ENCODE measurements around the gene TNFRSF18. TPM values are rescaled to one million over a fixed set of nuclear protein-coding genes. Genes with fewer than 3 reads are reported as not detected.

TNFRSF18 gene
- total and polyA plus RNA-seq, 2 donors (not counting 3 experiments of a cell fraction or from before 2014, with no cell fraction given): not detected

GRCh38 chr1:1213345-1214265 is 7.2 kb upstream of the TNFRSF18 start, which contains the start of gene TNFRSF4:
Gene TNFRSF4, minus strand, starts transcription at chr1:1214153. Its CDS starts 26 bp downstream, at chr1:1214127.
- no peak for DNase-seq (ENCODE audit: low read depth, low spot score)
- no peaks in the 10 kb centered on the region for H3K27me3 ChIP-seq (ENCODE audit: control insufficient read depth in 2 of 2, insufficient read depth in 2 of 2, low read length in 2 of 2)
- no peaks in the 10 kb centered on the region for H3K79me2 ChIP-seq (ENCODE audit: control insufficient read depth, insufficient read depth, low read length)
- peaks cover 2 to 9% of the 10 kb centered on the region in 2 experiments for H3K36me3 ChIP-seq (ENCODE audit: control insufficient read depth in 2 of 2, extremely low read depth in 1 of 2, insufficient read depth in 2 of 2, low read length in 2 of 2)
- no peak for TF ChIP-seq EZH2 (IDR thresholded peaks at IDR 0.05; ENCODE audit: borderline replicate concordance, low read depth, low read length, severe bottlenecking)
- no peak for TF ChIP-seq MAX (IDR thresholded peaks at IDR 0.05; ENCODE audit: insufficient read depth, insufficient read length)
- TF ChIP-seq JUN (IDR thresholded peaks at IDR 0.05; ENCODE audit: borderline replicate concordance, insufficient read depth, insufficient read length, low read depth): no peak
- no peak for TF ChIP-seq FOS (IDR thresholded peaks at IDR 0.05; ENCODE audit: borderline replicate concordance, insufficient read depth, low read length)
- no peak for TF ChIP-seq GATA2 (IDR thresholded peaks at IDR 0.05; ENCODE audit: insufficient read depth, insufficient read length, low read depth, low read length)
- TF ChIP-seq CTCF (IDR thresholded peaks at IDR 0.05; ENCODE audit: extremely low read depth in 1 of 2, insufficient read depth in 1 of 2, low read depth in 1 of 2, low read length in 2 of 2): no peak
- TF ChIP-seq POLR2A (IDR thresholded peaks at IDR 0.05; ENCODE audit: low read depth, low read length): no peak
- TF ChIP-seq POLR2AphosphoS5 (IDR thresholded peaks at IDR 0.05; ENCODE audit: insufficient read depth, low read depth, low read length): no peak
- no peak for TF ChIP-seq MYC (IDR thresholded peaks at IDR 0.05; ENCODE audit: low read depth, low read length)
- no peak within 1 kb of the TSS for H2AFZ ChIP-seq (ENCODE audit: low read depth, low read length)
- H3K9ac ChIP-seq (replicated peaks; ENCODE audit: extremely low read depth, insufficient read depth, low read length): no peak within 1 kb of the TSS
- H3K4me3 ChIP-seq (replicated peaks in 1 of 3; ENCODE audit: insufficient read depth in 1 of 3, low read depth in 1 of 3, low read length in 3 of 3): no peak within 1 kb of the TSS
- H3K9me3 ChIP-seq (replicated peaks; ENCODE audit: control insufficient read depth, insufficient read depth, low read length): no peaks in the 10 kb centered on the region
- CTCF ChIA-PET: interaction anchor here (1.0 to 1.2 kb wide), 2 partner anchors 17 to 91 kb away, joined by 3 to 4 read pairs; no protein-coding TSS in a partner anchor
- H4K20me1 ChIP-seq (replicated peaks; ENCODE audit: control insufficient read depth, extremely low read depth, insufficient read depth, low read length): no peaks in the 10 kb centered on the region
- intact Hi-C loops (cut with micrococcal nuclease) (loop anchor here (2.0 kb wide), 2 partner anchors 17 to 91 kb away; no protein-coding TSS in a partner anchor), dilution Hi-C loops (cut with MboI; ENCODE audit: extremely low pct_ligation_motif_present, low sequenced_read_pairs) (no loop called here)
- no peaks in the 10 kb centered on the region for H3K4me1 ChIP-seq (ENCODE audit: control insufficient read depth, extremely low read depth, insufficient read depth, low read length)
- FAIRE-seq: no peak
- no peak within 1 kb of the TSS for H3K27ac ChIP-seq (ENCODE audit: insufficient read depth, low read depth, low read length)
- no peaks in the 10 kb centered on the region for H3K9me1 ChIP-seq (replicated peaks; ENCODE audit: control insufficient read depth, extremely low read depth, insufficient read depth, low read length)
- no peak within 1 kb of the TSS for H3K4me2 ChIP-seq (ENCODE audit: insufficient read depth, low read length)
- BruUV-seq (replicated peaks): no TSS peak
- POLR2A ChIA-PET: no interaction called here

All from endothelial cell of umbilical vein (primary cell).